Transverse colon (tissue), 4 donors: ENCODE data around the gene ERMP1. TPM values are rescaled to one million over a fixed set of nuclear protein-coding genes. Genes with fewer than 3 reads are reported as not detected.

Source experiments
- DNase-seq: peaks from one replicate; pipeline ENCODE4 v3.0.0-alpha.2; 2019
- H3K27ac ChIP-seq, 4 donors: fragments of 200-600 bp; sonication (generic); 2 replicates each; pipeline ENCODE4 v1.5.1; 2016 to 2018; ENCODE audit warnings: inconsistent platforms in 4 of 4
- H3K27me3 ChIP-seq: fragments of 200-600 bp; sonication (generic); 2 replicates; pipeline ENCODE4 v1.5.1; 2017; ENCODE audit warnings: inconsistent platforms
- H3K36me3 ChIP-seq, 4 donors: fragments of 200-600 bp; sonication (generic); 2 replicates each; pipeline ENCODE4 v1.5.1; 2017 to 2019; ENCODE audit warnings: inconsistent platforms in 4 of 4
- H3K4me1 ChIP-seq, 4 donors: fragments of 200-600 bp; sonication (generic); 2 replicates each; pipeline ENCODE4 v1.5.1; 2017 to 2020; ENCODE audit warnings: inconsistent platforms in 4 of 4
- H3K4me3 ChIP-seq, 4 donors: fragments of 200-600 bp; sonication (generic); 1 replicate in 1 of 4; 2 replicates in 3 of 4; pipeline versions ENCODE4 v1.5.1 to v1.6.1; 2017 to 2019; ENCODE audit warnings: inconsistent platforms in 4 of 4
- H3K9me3 ChIP-seq, 2 donors: fragments of 200-600 bp; sonication (generic); 2 replicates each; pipeline ENCODE4 v1.5.1; 2017 to 2019; ENCODE audit warnings: inconsistent platforms in 2 of 2
- CTCF ChIP-seq, 5 experiments: fragments of 200-600 bp in 3 of 5; fragments of 450-650 bp in 2 of 5; sonication (generic) in 3 of 5; IDR thresholded peaks; 1 replicate in 2 of 5; 2 replicates in 3 of 5; pipeline ENCODE4 v1.5.1; 2016 to 2017; ENCODE audit warnings: antibody characterized with exemption in 5 of 5, inconsistent platforms in 3 of 5, mild to moderate bottlenecking in 2 of 5, moderate library complexity in 1 of 5
- EP300 ChIP-seq: sonication (generic); formaldehyde crosslinking; IDR thresholded peaks from one replicate; pipeline ENCODE4 v1.6.1; 2017; ENCODE audit warnings: antibody characterized with exemption, low read depth
- POLR2A ChIP-seq: fragments of 450-650 bp; IDR thresholded peaks from one replicate; pipeline ENCODE4 v1.6.1; 2016; ENCODE audit warnings: antibody characterized with exemption, mild to moderate bottlenecking, moderate library complexity
- POLR2AphosphoS5 ChIP-seq, 3 donors: sonication (generic); formaldehyde crosslinking; IDR thresholded peaks; one replicate each; pipeline ENCODE4 v1.6.1; 2016; ENCODE audit warnings: antibody characterized with exemption in 3 of 3
- WGBS, 2 donors: methylation state at CpG; one replicate each; pipeline ENCODE4 v1.1.5; 2018; ENCODE audit warnings: low coverage in 1 of 2; 5-methylcytosine and 5-hydroxymethylcytosine counted together
- in situ Hi-C, 4 donors: fragments of 200-750 bp; cut with MboI; loops; one replicate each; pipeline versions ENCODE4 v1.15.0 to v1.15.1; 2017; ENCODE audit warnings: low sequenced_read_pairs in 3 of 4, low pct_ligation_motif_present in 1 of 4, low pct_unique_long_range_greater_than_20kb in 1 of 4
- intact Hi-C: fragments of 100-400 bp; cut with DNase I; formaldehyde crosslinking; loops from one replicate; pipeline ENCODE4 v1.15.1; 2023; ENCODE audit warnings: low total_unique reads
- total RNA-seq, 4 donors: library from RNA; depleted of rRNA; stranded (reverse); fragments of >200 nt; gene quantifications; one replicate each; pipeline ENCODE4 v1.1.0, GENCODE V29; 2016

Gene ERMP1
- total RNA-seq, 4 donors from 2014 or later = 33.3 to 46.2 (median 34.8) TPM

- no peak overlapping the region for H3K27ac ChIP-seq
- peaks cover 12 to 37% (median 27%) of the 10 kb centered on the region in 4 donors for H3K4me1 ChIP-seq
- H3K36me3 ChIP-seq = no peaks in the 10 kb centered on the region
- no peaks in the 10 kb centered on the region for H3K9me3 ChIP-seq
- H3K27me3 ChIP-seq = no peaks in the 10 kb centered on the region
- H3K4me3 ChIP-seq = no peak overlapping the region
- no peak for TF ChIP-seq CTCF (IDR thresholded peaks at IDR 0.05)
- TF ChIP-seq POLR2A = no peak
- TF ChIP-seq EP300 = no peak
- no peak for TF ChIP-seq POLR2AphosphoS5 (IDR thresholded peaks at IDR 0.05)
- no peak for DNase-seq
- WGBS, 2 donors = 57 to 84% methylated on average over 1 of the region's 1 CpG
- intact Hi-C loops = no loop called here
- in situ Hi-C loops = no loop called here
Observed at GRCh38 chr9:5835808-5836207, 2.9 kb upstream of the ERMP1 start.

GRCh38 chr9:5834214-5834613 lies 1.3 kb upstream of the ERMP1 start:
- Histone ChIP-seq H3K27me3 (no peaks in the 10 kb centered on the region), H3K9me3 (no peaks in the 10 kb centered on the region), H3K27ac (no peak overlapping the region), H3K4me3 (no peak overlapping the region), H3K36me3 (no peaks in the 10 kb centered on the region), H3K4me1 (peaks cover 12 to 37% (median 24%) of the 10 kb centered on the region in 4 donors)
- in situ Hi-C loops (no loop called here), intact Hi-C loops (no loop called here)
- no peak for DNase-seq
- WGBS, 2 donors = 64 to 91% methylated on average over 1 of the region's 1 CpG
- TF ChIP-seq EP300 = no peak

- H3K27me3 ChIP-seq = no peaks in the 10 kb centered on the region
- intact Hi-C loops = loop anchor here (2.0 kb wide), 1 partner anchor 203 kb away; the partner anchor contains the start of gene RIC1
- whole genome bisulfite sequencing, 2 donors = 4% methylated on average over 9 of the region's 9 CpGs; no CpG with 5 or more reads in 1 of the 2 donors
Observed at GRCh38 chr9:5832071-5832537, 813 bp downstream of the ERMP1 start.

GRCh38 chr9:5825895-5826622 lies 6.9 kb downstream of the ERMP1 start:
- peaks cover under 1 to 20% (median 8%) of the 10 kb centered on the region in 4 donors for H3K4me1 ChIP-seq
- H3K27me3 ChIP-seq = no peaks in the 10 kb centered on the region
- H3K27ac ChIP-seq = no peak overlapping the region
- no peak overlapping the region for H3K4me3 ChIP-seq
- H3K9me3 ChIP-seq = no peaks in the 10 kb centered on the region
- TF ChIP-seq CTCF (IDR thresholded peaks at IDR 0.05) (no peak), POLR2A (no peak), EP300 (no peak), POLR2AphosphoS5 (IDR thresholded peaks at IDR 0.05) (no peak)
- DNase-seq = no peak
- intact Hi-C loops = no loop called here
- peaks cover 0 to 33% (median 10%) of the 10 kb centered on the region in 4 donors for H3K36me3 ChIP-seq
- in situ Hi-C loops = no loop called here
- 69 to 74% methylated on average over 2 of the region's 2 CpGs for WGBS, 2 donors

More at GRCh38 chr9:5832071-5832537, 813 bp downstream of the ERMP1 start:
- Histone ChIP-seq H3K36me3 (no peaks in the 10 kb centered on the region), H3K4me3 (peak overlapping the region; percentile 67 to 98 (median 78)), H3K9me3 (no peaks in the 10 kb centered on the region), H3K4me1 (peaks cover 12 to 39% (median 28%) of the 10 kb centered on the region in 4 donors), H3K27ac (peak overlapping the region; percentile 87 to 96 (median 90))
- TF ChIP-seq EP300 = no peak
- no peak for TF ChIP-seq POLR2AphosphoS5 (IDR thresholded peaks at IDR 0.05)
- no peak for TF ChIP-seq CTCF (IDR thresholded peaks at IDR 0.05)
- no peak for TF ChIP-seq POLR2A
- in situ Hi-C loops = no loop called here
- no peak for DNase-seq
